Trophoblast cell (in vitro differentiated cells and primary cell): ENCODE results near the gene TFF1.

Experiments used
- DNase-seq, 2 donors: peaks; one replicate each; pipeline ENCODE4 v3.0.0-alpha.2; 2016
- H2AFZ ChIP-seq: 2 replicates; pipeline ENCODE4 v1.6.1; 2013; ENCODE audit warnings: low read length, moderate library complexity, mild to moderate bottlenecking; ENCODE audit not compliant: insufficient read depth, poor library complexity
- H2AK5ac ChIP-seq: 2 replicates; pipeline ENCODE4 v1.6.1; 2013; ENCODE audit warnings: mild to moderate bottlenecking, low read length
- H2BK120ac ChIP-seq: 2 replicates; pipeline ENCODE4 v1.6.1; 2013; ENCODE audit warnings: low read length, mild to moderate bottlenecking, moderate library complexity; ENCODE audit not compliant: insufficient read depth, poor library complexity
- H2BK12ac ChIP-seq: 2 replicates; pipeline ENCODE4 v1.6.1; 2013; ENCODE audit warnings: mild to moderate bottlenecking, low read length, moderate library complexity
- H2BK5ac ChIP-seq: 2 replicates; pipeline ENCODE4 v1.6.1; 2013; ENCODE audit warnings: low read length, low read depth, moderate library complexity, mild to moderate bottlenecking; ENCODE audit not compliant: poor library complexity
- H3K14ac ChIP-seq: 2 replicates; pipeline ENCODE4 v1.6.1; 2013; ENCODE audit warnings: mild to moderate bottlenecking, low read length
- H3K18ac ChIP-seq: 2 replicates; pipeline ENCODE4 v1.6.1; 2013; ENCODE audit warnings: mild to moderate bottlenecking, low read length
- H3K23ac ChIP-seq: 2 replicates; pipeline ENCODE4 v1.6.1; 2013; ENCODE audit warnings: low read length
- H3K27ac ChIP-seq: 2 replicates; pipeline ENCODE4 v1.5.1; 2013; ENCODE audit warnings: low read depth, mild to moderate bottlenecking, inconsistent platforms, low read length, moderate library complexity
- H3K27me3 ChIP-seq: 2 replicates; pipeline ENCODE4 v1.6.1; 2013; ENCODE audit warnings: inconsistent platforms, mild to moderate bottlenecking, low read length, moderate library complexity; ENCODE audit not compliant: insufficient read depth
- H3K36me3 ChIP-seq, 2 experiments: 1 replicate in 1 of 2; 2 replicates in 1 of 2; pipeline ENCODE4 v1.6.1; 2013; ENCODE audit warnings: low read length in 2 of 2, mild to moderate bottlenecking in 2 of 2, moderate library complexity in 1 of 2; ENCODE audit not compliant: insufficient read depth in 2 of 2, control insufficient read depth in 1 of 2
- H3K4ac ChIP-seq: 2 replicates; pipeline ENCODE4 v1.6.1; 2013; ENCODE audit warnings: low read depth, mild to moderate bottlenecking, low read length, moderate library complexity
- H3K4me1 ChIP-seq, 2 experiments: 1 replicate in 1 of 2; 2 replicates in 1 of 2; pipeline ENCODE4 v1.6.1; 2013; ENCODE audit warnings: low read length in 2 of 2, mild to moderate bottlenecking in 2 of 2, moderate library complexity in 1 of 2; ENCODE audit not compliant: insufficient read depth in 2 of 2, control insufficient read depth in 1 of 2
- H3K4me2 ChIP-seq: 2 replicates; pipeline ENCODE4 v1.6.1; 2013; ENCODE audit warnings: inconsistent platforms, mild to moderate bottlenecking, low read length, moderate library complexity
- H3K4me3 ChIP-seq: 2 replicates; pipeline ENCODE4 v1.5.1; 2013; ENCODE audit warnings: mild to moderate bottlenecking, low read depth, low read length, inconsistent platforms
- H3K79me1 ChIP-seq: one replicate; pipeline ENCODE4 v1.6.1; 2013; ENCODE audit warnings: low read length
- H3K79me2 ChIP-seq: 2 replicates; pipeline ENCODE4 v1.6.1; 2013; ENCODE audit warnings: low read length, mild to moderate bottlenecking; ENCODE audit not compliant: control insufficient read depth, insufficient read depth, poor library complexity
- H3K9ac ChIP-seq: 2 replicates; pipeline ENCODE4 v1.6.1; 2013; ENCODE audit warnings: mild to moderate bottlenecking, low read length
- H3K9me3 ChIP-seq: 2 replicates; pipeline ENCODE4 v1.6.1; 2013; ENCODE audit warnings: low read depth, mild to moderate bottlenecking, control low read depth, inconsistent platforms, low read length; ENCODE audit not compliant: insufficient read depth
- H4K12ac ChIP-seq: 2 replicates; pipeline ENCODE4 v1.6.1; 2013; ENCODE audit warnings: low read depth, mild to moderate bottlenecking, low read length, moderate library complexity
- H4K8ac ChIP-seq: 2 replicates; pipeline ENCODE4 v1.6.1; 2013; ENCODE audit warnings: low read depth, mild to moderate bottlenecking, low read length, moderate library complexity
- H4K91ac ChIP-seq: one replicate; pipeline ENCODE4 v1.6.1; 2013; ENCODE audit warnings: low read depth, mild to moderate bottlenecking, low read length, moderate library complexity
- WGBS: extraction: QIAGEN DNeasy Blood & Tissue Kit; methylation state at CpG from one replicate; pipeline ENCODE4 v1.1.7; 2013; ENCODE audit warnings: missing lambda C conversion rate; ENCODE audit not compliant: insufficient read length, insufficient coverage; ENCODE audit errors: extremely low coverage; 5-methylcytosine and 5-hydroxymethylcytosine counted together

The TFF1 gene

GRCh38 chr21:42374864-42375499, 8.6 kb upstream of the TFF1 start:
- Histone ChIP-seq H3K4me1 (peaks cover 0 to 2% of the 10 kb centered on the region in 2 experiments), H3K14ac (no peak overlapping the region), H3K23ac (no peak overlapping the region), H3K18ac (no peak overlapping the region), H2BK12ac (no peak overlapping the region), H3K4me2 (no peak overlapping the region), H3K4me3 (no peak overlapping the region), H3K9me3 (peaks cover 2% of the 10 kb centered on the region), H4K8ac (no peak overlapping the region), H2AK5ac (no peak overlapping the region), H3K4ac (no peak overlapping the region), H4K12ac (no peak overlapping the region), H3K27ac (no peak overlapping the region), H3K27me3 (no peaks in the 10 kb centered on the region), H2AFZ (no peak overlapping the region), H3K9ac (no peak overlapping the region), H2BK120ac (no peak overlapping the region), H3K79me2 (no peaks in the 10 kb centered on the region), H3K36me3 (no peaks in the 10 kb centered on the region), H2BK5ac (no peak overlapping the region), H3K79me1 (no peaks in the 10 kb centered on the region), H4K91ac (no peak overlapping the region)
- WGBS = no CpG with 5 or more reads among the region's 23 CpGs
- no peak for DNase-seq

GRCh38 chr21:42374457-42374856, 8.1 kb upstream of the TFF1 start:
- no peak overlapping the region for H4K91ac ChIP-seq
- H3K23ac ChIP-seq = no peak overlapping the region
- H3K4me1 ChIP-seq = peaks cover 0 to 2% of the 10 kb centered on the region in 2 experiments
- H3K4me2 ChIP-seq = no peak overlapping the region
- H2BK12ac ChIP-seq = no peak overlapping the region
- no peaks in the 10 kb centered on the region for H3K27me3 ChIP-seq
- H3K14ac ChIP-seq = no peak overlapping the region
- H3K9me3 ChIP-seq = peaks cover 2% of the 10 kb centered on the region
- H3K18ac ChIP-seq = no peak overlapping the region
- H3K36me3 ChIP-seq = no peaks in the 10 kb centered on the region
- no peak overlapping the region for H3K4ac ChIP-seq
- no peak overlapping the region for H2AFZ ChIP-seq
- no peak overlapping the region for H3K4me3 ChIP-seq
- no peaks in the 10 kb centered on the region for H3K79me2 ChIP-seq
- H3K79me1 ChIP-seq = no peaks in the 10 kb centered on the region
- no peak overlapping the region for H4K12ac ChIP-seq
- H2BK5ac ChIP-seq = no peak overlapping the region
- no peak overlapping the region for H4K8ac ChIP-seq
- no CpG with 5 or more reads among the region's 7 CpGs for WGBS
- no peak overlapping the region for H3K9ac ChIP-seq
- no peak overlapping the region for H2BK120ac ChIP-seq
- no peak overlapping the region for H2AK5ac ChIP-seq
- H3K27ac ChIP-seq = no peak overlapping the region
- no peak for DNase-seq

GRCh38 chr21:42373908-42374455, 7.6 kb upstream of the TFF1 start:
- H2AFZ ChIP-seq = no peak overlapping the region
- H3K14ac ChIP-seq = no peak overlapping the region
- no peak overlapping the region for H3K4ac ChIP-seq
- H3K36me3 ChIP-seq = no peaks in the 10 kb centered on the region
- no peaks in the 10 kb centered on the region for H3K79me2 ChIP-seq
- no peak overlapping the region for H3K9ac ChIP-seq
- no peak overlapping the region for H4K12ac ChIP-seq
- DNase-seq = no peak
- H3K9me3 ChIP-seq = peaks cover 2% of the 10 kb centered on the region
- H3K27ac ChIP-seq = no peak overlapping the region
- H3K4me3 ChIP-seq = no peak overlapping the region
- H3K4me1 ChIP-seq = peaks cover 0 to 2% of the 10 kb centered on the region in 2 experiments
- H3K79me1 ChIP-seq = no peaks in the 10 kb centered on the region
- H3K18ac ChIP-seq = no peak overlapping the region
- H3K23ac ChIP-seq = no peak overlapping the region
- H2AK5ac ChIP-seq = no peak overlapping the region
- no peak overlapping the region for H4K8ac ChIP-seq
- H4K91ac ChIP-seq = no peak overlapping the region
- no peak overlapping the region for H2BK120ac ChIP-seq
- no peak overlapping the region for H2BK12ac ChIP-seq
- no peak overlapping the region for H3K4me2 ChIP-seq
- H3K27me3 ChIP-seq = no peaks in the 10 kb centered on the region
- no peak overlapping the region for H2BK5ac ChIP-seq
- WGBS = no CpG with 5 or more reads among the region's 16 CpGs

GRCh38 chr21:42373196-42373907, 7.0 kb upstream of the TFF1 start:
- Histone ChIP-seq H3K4me2 (no peak overlapping the region), H2AK5ac (no peak overlapping the region), H3K27ac (no peak overlapping the region), H2BK12ac (no peak overlapping the region), H3K18ac (no peak overlapping the region), H3K14ac (no peak overlapping the region), H3K79me2 (no peaks in the 10 kb centered on the region), H2BK5ac (no peak overlapping the region), H2AFZ (no peak overlapping the region), H4K8ac (no peak overlapping the region), H3K27me3 (no peaks in the 10 kb centered on the region), H3K79me1 (no peaks in the 10 kb centered on the region), H4K12ac (no peak overlapping the region), H3K9ac (no peak overlapping the region), H4K91ac (no peak overlapping the region), H3K9me3 (peaks cover 2% of the 10 kb centered on the region), H3K36me3 (no peaks in the 10 kb centered on the region), H3K4ac (no peak overlapping the region), H3K4me1 (peaks cover 0 to 2% of the 10 kb centered on the region in 2 experiments), H3K23ac (no peak overlapping the region), H3K4me3 (no peak overlapping the region), H2BK120ac (no peak overlapping the region)
- no CpG with 5 or more reads among the region's 25 CpGs for WGBS
- DNase-seq = no peak
